H1 (cell line): ENCODE results near the gene GABRP. TPM values are rescaled to one million over a fixed set of nuclear protein-coding genes. Genes with fewer than 3 reads are reported as not detected.

Experiments used
- CTCF ChIA-PET: fragments of 300-600 bp; sonication (Branson Sonifier 250); formaldehyde crosslinking; loops from one replicate; lab custom pipeline; 2021; ENCODE audit not compliant: partially characterized antibody; lab: Charles Lee
- POLR2A ChIA-PET: fragments of 300-600 bp; sonication (Branson Sonifier 250); formaldehyde crosslinking; loops from one replicate; lab custom pipeline; 2021; ENCODE audit warnings: inconsistent platforms; ENCODE audit not compliant: partially characterized antibody; lab: Charles Lee
- DNase-seq, 2 experiments: peaks; one replicate each; pipeline versions ENCODE4 v3.0.0 to v3.0.0-alpha.2; 2010 to 2022; ENCODE audit warnings: low spot score in 2 of 2, low read depth in 1 of 2, mixed read lengths in 1 of 2
- FAIRE-seq: peaks from 2 replicates; lab custom pipeline; 2011; peaks lifted over from hg19 to GRCh38; lab: Jason Lieb, UNC
- H2AFZ ChIP-seq: 2 replicates; pipeline ENCODE4 v1.8.1; 2012; ENCODE audit warnings: low read length, inconsistent platforms
- H2AK5ac ChIP-seq: 2 replicates; pipeline ENCODE4 v1.6.1; 2013; ENCODE audit warnings: low read depth, low read length
- H2BK120ac ChIP-seq: replicated peaks from 2 replicates; pipeline ENCODE3; 2013; ENCODE audit warnings: low read depth, low read length, inconsistent platforms
- H2BK12ac ChIP-seq: 2 replicates; pipeline ENCODE4 v1.6.1; 2013; ENCODE audit warnings: low read depth, low read length
- H2BK15ac ChIP-seq: 2 replicates; pipeline ENCODE4 v1.6.1; 2013; ENCODE audit warnings: low read length
- H2BK20ac ChIP-seq: 2 replicates; pipeline ENCODE4 v1.6.1; 2013; ENCODE audit warnings: low read length
- H2BK5ac ChIP-seq: 2 replicates; pipeline ENCODE4 v1.6.1; 2013; ENCODE audit warnings: low read depth, low read length
- H3K14ac ChIP-seq: 2 replicates; pipeline ENCODE4 v1.6.1; 2013; ENCODE audit warnings: inconsistent platforms; ENCODE audit not compliant: insufficient read length
- H3K18ac ChIP-seq: 2 replicates; pipeline ENCODE4 v1.6.1; 2013; ENCODE audit warnings: low read length; ENCODE audit errors: extremely low read depth
- H3K23ac ChIP-seq: 2 replicates; pipeline ENCODE4 v1.6.1; 2013; ENCODE audit warnings: inconsistent platforms; ENCODE audit not compliant: insufficient read length
- H3K23me2 ChIP-seq: 2 replicates; pipeline ENCODE4 v1.6.1; 2013; ENCODE audit warnings: low read depth, low read length
- H3K27ac ChIP-seq: 2 replicates; pipeline ENCODE4 v1.6.1; 2011; ENCODE audit warnings: low read depth, low read length, inconsistent platforms
- H3K27me3 ChIP-seq, 4 experiments: replicated peaks in 1 of 4; 1 replicate in 1 of 4; 2 replicates in 3 of 4; pipeline versions ENCODE4 v1.6.1 to v1.8.1; 2011 to 2013; ENCODE audit warnings: low read length in 3 of 4, mild to moderate bottlenecking in 3 of 4, inconsistent platforms in 2 of 4, mixed read lengths in 2 of 4, moderate library complexity in 1 of 4; ENCODE audit not compliant: control insufficient read depth in 3 of 4, insufficient read depth in 3 of 4; ENCODE audit errors: extremely low read depth in 1 of 4
- H3K36me3 ChIP-seq, 4 experiments: 2 replicates each; pipeline versions ENCODE4 v1.6.1 to v1.8.1; 2011 to 2013; ENCODE audit warnings: mild to moderate bottlenecking in 4 of 4, low read length in 3 of 4, moderate library complexity in 2 of 4, control low read depth in 1 of 4, inconsistent platforms in 1 of 4; ENCODE audit not compliant: insufficient read depth in 4 of 4, control insufficient read depth in 2 of 4
- H3K4ac ChIP-seq: replicated peaks from 2 replicates; pipeline ENCODE3; 2013; ENCODE audit warnings: low read length, low read depth, mixed read lengths, inconsistent platforms; ENCODE audit not compliant: insufficient read length
- H3K4me1 ChIP-seq, 4 experiments: replicated peaks in 1 of 4; 1 replicate in 1 of 4; 2 replicates in 3 of 4; pipeline versions ENCODE4 v1.6.1 to v1.8.1; 2011 to 2013; ENCODE audit warnings: low read length in 3 of 4, inconsistent platforms in 2 of 4, mixed read lengths in 1 of 4; ENCODE audit not compliant: insufficient read depth in 4 of 4, control insufficient read depth in 3 of 4
- H3K4me2 ChIP-seq, 2 experiments: 2 replicates each; pipeline versions ENCODE4 v1.6.1 to v1.8.1; 2011 to 2013; ENCODE audit warnings: low read depth in 2 of 2, low read length in 2 of 2, control low read depth in 1 of 2, inconsistent platforms in 1 of 2, mild to moderate bottlenecking in 1 of 2; ENCODE audit not compliant: insufficient read depth in 1 of 2
- H3K4me3 ChIP-seq, 4 experiments: fragments of 200-600, 300-600 bp in 1 of 4; sonication (generic), shearing (Covaris generic), sonication (Bioruptor Twin) in 1 of 4; 2 replicates each; pipeline versions ENCODE4 v1.5.1 to v1.8.1; 2011 to 2016; ENCODE audit warnings: low read length in 4 of 4, low read depth in 3 of 4, control low read depth in 2 of 4, inconsistent platforms in 2 of 4, mild to moderate bottlenecking in 2 of 4, mixed read lengths in 1 of 4, moderate library complexity in 1 of 4; ENCODE audit not compliant: insufficient read depth in 2 of 4; ENCODE audit errors: extremely low read depth in 1 of 4
- H3K56ac ChIP-seq: replicated peaks from 2 replicates; pipeline ENCODE3; 2013; ENCODE audit warnings: low read depth, mild to moderate bottlenecking, mixed read lengths, low read length, inconsistent platforms; ENCODE audit not compliant: insufficient read length
- H3K79me1 ChIP-seq: 2 replicates; pipeline ENCODE4 v1.6.1; 2013; ENCODE audit warnings: low read depth, low read length, control low read depth
- H3K79me2 ChIP-seq, 2 experiments: 2 replicates each; pipeline versions ENCODE4 v1.6.1 to v1.8.1; 2012 to 2013; ENCODE audit warnings: low read length in 2 of 2, mild to moderate bottlenecking in 2 of 2, inconsistent platforms in 1 of 2; ENCODE audit not compliant: insufficient read depth in 2 of 2, control insufficient read depth in 1 of 2
- H3K9ac ChIP-seq, 4 experiments: replicated peaks in 1 of 4; 1 replicate in 1 of 4; 2 replicates in 3 of 4; pipeline versions ENCODE4 v1.6.1 to v1.8.1; 2011 to 2013; ENCODE audit warnings: low read depth in 3 of 4, low read length in 3 of 4, control low read depth in 2 of 4, mild to moderate bottlenecking in 2 of 4, moderate library complexity in 2 of 4, inconsistent platforms in 1 of 4; ENCODE audit errors: extremely low read depth in 1 of 4
- H3K9me3 ChIP-seq, 2 experiments: 2 replicates each; pipeline versions ENCODE4 v1.6.1 to v1.8.1; 2012 to 2013; ENCODE audit warnings: mild to moderate bottlenecking in 2 of 2, moderate library complexity in 2 of 2, control low read depth in 1 of 2, inconsistent platforms in 1 of 2, low read depth in 1 of 2, low read length in 1 of 2, mixed read lengths in 1 of 2; ENCODE audit not compliant: insufficient read depth in 2 of 2
- H4K20me1 ChIP-seq, 2 experiments: replicated peaks in 1 of 2; 2 replicates each; pipeline versions ENCODE3 to v1.8.1; 2011 to 2013; ENCODE audit warnings: inconsistent platforms in 2 of 2, low read length in 2 of 2, mild to moderate bottlenecking in 1 of 2; ENCODE audit not compliant: insufficient read depth in 2 of 2, control insufficient read depth in 1 of 2
- H4K5ac ChIP-seq: 2 replicates; pipeline ENCODE4 v1.6.1; 2013; ENCODE audit warnings: low read length, low read depth, mixed read lengths, inconsistent platforms; ENCODE audit not compliant: insufficient read length
- H4K8ac ChIP-seq: 2 replicates; pipeline ENCODE4 v1.8.0; 2013; ENCODE audit warnings: mild to moderate bottlenecking, moderate library complexity, low read length, inconsistent platforms; ENCODE audit not compliant: insufficient read depth; ENCODE audit errors: extremely low read depth
- H4K91ac ChIP-seq: replicated peaks from 2 replicates; pipeline ENCODE3; 2013; ENCODE audit warnings: low read length, mixed read lengths, inconsistent platforms; ENCODE audit not compliant: insufficient read length
- CREB1 ChIP-seq: IDR thresholded peaks from 2 replicates; pipeline ENCODE4 v1.6.1; 2012; ENCODE audit warnings: inconsistent platforms
- RAD21 ChIP-seq, 2 experiments: IDR thresholded peaks in 1 of 2; conservative IDR thresholded peaks in 1 of 2; 2 replicates each; pipeline ENCODE4 v1.6.1; 2011; ENCODE audit warnings: low read depth in 2 of 2, low read length in 2 of 2, improper control_type of control experiment in 1 of 2, inconsistent platforms in 1 of 2, mild to moderate bottlenecking in 1 of 2, moderate library complexity in 1 of 2
- WGBS, 2 experiments: shearing (Covaris generic) in 1 of 2; methylation state at CpG; one replicate each; pipeline versions ENCODE4 v1.1.6 to v1.1.7; 2013 to 2015; ENCODE audit warnings: low lambda C conversion rate in 2 of 2, mixed read lengths in 2 of 2, inconsistent platforms in 1 of 2, low coverage in 1 of 2, missing lambda C conversion rate in 1 of 2; ENCODE audit not compliant: insufficient replicate concordance in 2 of 2, insufficient coverage in 1 of 2, insufficient read length in 1 of 2; ENCODE audit errors: extremely low coverage in 1 of 2, missing lambda C conversion rate in 1 of 2; 5-methylcytosine and 5-hydroxymethylcytosine counted together
- polyA plus RNA-seq, 7 experiments: library from polyadenylated mRNA; depleted of rRNA in 3 of 7; stranded (reverse) in 5 of 7; unstranded in 2 of 7; fragments of >200 nt in 5 of 7; fragments of 200-250 nt in 2 of 7; gene quantifications; 1 replicate in 5 of 7; 2 replicates in 1 of 7; 4 replicates in 1 of 7; pipeline versions ENCODE4 v1.2.1 to v1.2.3, GENCODE V29; 2011 to 2013; ENCODE audit warnings: missing spikeins in 2 of 7, mixed read lengths in 2 of 7
- total RNA-seq: library from RNA; stranded (reverse); fragmentation: NEBNext Ultra II Directional; extraction: Animal tissue kit (Norgen Biotek cat#: 25700); gene quantifications from 2 replicates; pipeline ENCODE4 v1.2.1, GENCODE V29; 2021
- TF ChIP-seq, protein P1 (sequence below), 3 experiments: IDR thresholded peaks; 1 replicate in 2 of 3; 2 replicates in 1 of 3; pipeline versions ENCODE4 v1.5.1 to v1.6.1; 2011; ENCODE audit warnings: low read length in 3 of 3, mild to moderate bottlenecking in 3 of 3, inconsistent platforms in 2 of 3, low read depth in 1 of 3, moderate library complexity in 1 of 3; ENCODE audit not compliant: insufficient read depth in 1 of 3; ENCODE audit errors: control extremely low read depth in 1 of 3
- TF ChIP-seq, protein P2 (sequence below): IDR thresholded peaks from 2 replicates; pipeline ENCODE4 v1.6.1; 2011; ENCODE audit warnings: low read length, improper control_type of control experiment

The GABRP gene
- total and polyA plus RNA-seq, 2 of the 8 experiments (the other 6 are each of a cell fraction or from before 2014, with no cell fraction given), result 3.7 to 4.0 TPM

- CTCF ChIA-PET, result interaction anchor here (0.7 to 21.2 kb wide), 14 partner anchors 11 to 1732 kb away, joined by 3 to 650 read pairs (median 5); partner anchors contain the start of gene GABRP
- no peaks in the 10 kb centered on the region for H3K79me2 ChIP-seq
- H2BK20ac ChIP-seq, result peak overlapping the region; percentile 99
- H4K20me1 ChIP-seq, result no peaks in the 10 kb centered on the region
- no peak overlapping the region for H3K4me2 ChIP-seq
- WGBS, 2 experiments, result 85% methylated on average over 10 of the region's 10 CpGs; no CpG with 5 or more reads in 1 of the 2 experiments
- H3K18ac ChIP-seq, result peak overlapping the region; percentile 81
- H4K91ac ChIP-seq, result peak overlapping the region; percentile 49
- H3K9me3 ChIP-seq, result no peaks in the 10 kb centered on the region
- H2BK5ac ChIP-seq, result peak overlapping the region; percentile 92; the same call in 1 of the 2 replicates
- peak overlapping the region; percentile 22 for H4K5ac ChIP-seq
- H3K4me3 ChIP-seq, result no peak overlapping the region
- H3K9ac ChIP-seq, result no peak overlapping the region
- peak overlapping the region; percentile 0 for H2BK120ac ChIP-seq
- H3K27ac ChIP-seq, result no peak overlapping the region
- H3K56ac ChIP-seq, result no peak overlapping the region
- TF ChIP-seq CREB1, result no peak
- TF ChIP-seq, protein P1, sequence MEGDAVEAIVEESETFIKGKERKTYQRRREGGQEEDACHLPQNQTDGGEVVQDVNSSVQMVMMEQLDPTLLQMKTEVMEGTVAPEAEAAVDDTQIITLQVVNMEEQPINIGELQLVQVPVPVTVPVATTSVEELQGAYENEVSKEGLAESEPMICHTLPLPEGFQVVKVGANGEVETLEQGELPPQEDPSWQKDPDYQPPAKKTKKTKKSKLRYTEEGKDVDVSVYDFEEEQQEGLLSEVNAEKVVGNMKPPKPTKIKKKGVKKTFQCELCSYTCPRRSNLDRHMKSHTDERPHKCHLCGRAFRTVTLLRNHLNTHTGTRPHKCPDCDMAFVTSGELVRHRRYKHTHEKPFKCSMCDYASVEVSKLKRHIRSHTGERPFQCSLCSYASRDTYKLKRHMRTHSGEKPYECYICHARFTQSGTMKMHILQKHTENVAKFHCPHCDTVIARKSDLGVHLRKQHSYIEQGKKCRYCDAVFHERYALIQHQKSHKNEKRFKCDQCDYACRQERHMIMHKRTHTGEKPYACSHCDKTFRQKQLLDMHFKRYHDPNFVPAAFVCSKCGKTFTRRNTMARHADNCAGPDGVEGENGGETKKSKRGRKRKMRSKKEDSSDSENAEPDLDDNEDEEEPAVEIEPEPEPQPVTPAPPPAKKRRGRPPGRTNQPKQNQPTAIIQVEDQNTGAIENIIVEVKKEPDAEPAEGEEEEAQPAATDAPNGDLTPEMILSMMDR (IDR thresholded peaks at IDR 0.05; ENCODE audit: control extremely low read depth in 1 of 3, insufficient read depth in 1 of 3, low read depth in 1 of 3, low read length in 3 of 3), result peak in 2 of 3 experiments; percentile 72 to 82; a peak in 3 of 4 replicates
- TF ChIP-seq RAD21 (IDR thresholded peaks at IDR 0.05 in 1 of 2, conservative IDR thresholded peaks at IDR 0.05 in 1 of 2; ENCODE audit: low read depth in 2 of 2, low read length in 2 of 2), result peak; percentile 51 to 68
- TF ChIP-seq, protein P2, sequence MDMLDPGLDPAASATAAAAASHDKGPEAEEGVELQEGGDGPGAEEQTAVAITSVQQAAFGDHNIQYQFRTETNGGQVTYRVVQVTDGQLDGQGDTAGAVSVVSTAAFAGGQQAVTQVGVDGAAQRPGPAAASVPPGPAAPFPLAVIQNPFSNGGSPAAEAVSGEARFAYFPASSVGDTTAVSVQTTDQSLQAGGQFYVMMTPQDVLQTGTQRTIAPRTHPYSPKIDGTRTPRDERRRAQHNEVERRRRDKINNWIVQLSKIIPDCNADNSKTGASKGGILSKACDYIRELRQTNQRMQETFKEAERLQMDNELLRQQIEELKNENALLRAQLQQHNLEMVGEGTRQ, result no peak
- TF ChIP-seq, all 59 proteins: peak for 2
- DNase-seq (peak in 1 of 2 experiments; percentile 77), FAIRE-seq (no peak)
- H2AFZ ChIP-seq, result no peak overlapping the region
- peaks cover 3% of the 10 kb centered on the region; the same call in 1 of the 2 replicates for H3K23me2 ChIP-seq
- no peak overlapping the region for H3K23ac ChIP-seq
- no peaks in the 10 kb centered on the region for H3K36me3 ChIP-seq
- peak overlapping the region; percentile 28; the same call in 1 of the 2 replicates for H2BK12ac ChIP-seq
- H4K8ac ChIP-seq, result no peak overlapping the region
- H3K27me3 ChIP-seq, result no peaks in the 10 kb centered on the region
- H3K4ac ChIP-seq, result peak overlapping the region; percentile 0
- H2BK15ac ChIP-seq, result peak overlapping the region; percentile 53; the same call in 1 of the 2 replicates
- POLR2A ChIA-PET, result interaction anchor here (1.9 to 11.3 kb wide), 4 partner anchors 11 to 40 kb away, joined by 6 to 190 read pairs (median 78); partner anchors contain the start of gene GABRP
- no peaks in the 10 kb centered on the region for H3K79me1 ChIP-seq
- H3K4me1 ChIP-seq, result peaks cover 4 to 23% (median 15%) of the 10 kb centered on the region in 4 experiments
- no peak overlapping the region for H3K14ac ChIP-seq
- peak overlapping the region; percentile 49; the same call in 1 of the 2 replicates for H2AK5ac ChIP-seq
These were observed 35.7 kb upstream of the GABRP start for GRCh38 chr5:170747851-170748250.
